NCI-H69 (cell line): ENCODE measurements around the gene HHEX.
A peak's percentile ranks its signal among the peaks of the same experiment; 100 is the strongest.

ENCODE experiments used
- DNase-seq: peaks from one replicate; lab custom pipeline; 2025; lab: John Stamatoyannopoulos, UW

HHEX gene

DNA sequence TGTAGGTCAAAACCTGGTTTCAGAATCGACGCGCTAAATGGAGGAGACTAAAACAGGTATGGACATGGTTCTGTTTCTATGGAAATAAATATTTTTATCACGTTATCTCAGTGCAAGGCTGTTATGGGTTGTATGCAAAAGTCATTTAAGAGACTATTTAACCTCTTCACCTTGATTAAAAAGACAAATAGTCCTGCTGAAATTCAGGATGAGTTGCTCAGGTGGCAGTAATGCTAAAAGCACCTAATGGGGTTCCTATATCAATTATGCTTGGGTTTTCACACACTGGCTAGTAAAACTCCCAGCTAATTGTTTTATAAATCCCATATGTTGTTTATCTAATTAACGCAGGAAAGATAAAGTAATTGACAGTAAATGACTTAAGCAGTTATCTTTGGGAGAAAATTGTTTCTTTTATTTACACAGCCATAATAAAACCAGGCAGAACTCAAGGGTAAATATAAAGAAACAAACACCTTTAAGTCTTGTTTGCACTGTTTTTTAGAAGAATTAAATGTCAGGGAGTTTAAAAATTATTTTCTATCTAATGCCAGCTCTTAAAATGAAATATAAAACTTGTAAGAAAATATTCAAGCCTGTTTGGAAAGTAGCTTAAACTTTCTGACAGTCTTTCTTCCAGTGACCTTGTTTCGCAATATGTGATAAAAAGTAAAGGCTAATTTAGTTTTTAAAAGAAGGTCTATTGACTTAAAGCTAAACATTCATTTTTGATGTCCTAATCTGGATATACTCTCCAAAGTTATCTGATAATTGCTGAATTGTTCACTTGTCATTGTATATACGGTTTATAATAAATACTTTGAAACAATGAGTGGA lies 3.2 kb downstream of the HHEX start:
- DNase-seq = peak; percentile 67

DNA sequence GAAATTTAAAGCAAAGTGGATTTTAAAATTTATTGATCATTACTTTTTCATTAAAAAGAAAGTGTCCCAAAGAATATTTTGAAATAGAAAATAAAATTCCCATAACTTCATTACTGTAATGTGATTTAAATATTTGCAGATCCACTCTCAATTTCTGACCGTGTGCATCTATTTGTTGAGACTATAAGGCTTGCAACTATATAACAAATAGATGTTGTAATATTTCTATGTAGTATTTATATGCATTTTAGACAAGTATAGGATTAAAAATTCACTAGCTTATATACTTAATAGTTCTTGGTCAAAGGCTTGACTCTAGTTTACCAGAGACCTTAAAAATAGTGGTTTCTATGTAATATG lies 3.8 kb downstream of the HHEX start:
- DNase-seq = no peak

DNA sequence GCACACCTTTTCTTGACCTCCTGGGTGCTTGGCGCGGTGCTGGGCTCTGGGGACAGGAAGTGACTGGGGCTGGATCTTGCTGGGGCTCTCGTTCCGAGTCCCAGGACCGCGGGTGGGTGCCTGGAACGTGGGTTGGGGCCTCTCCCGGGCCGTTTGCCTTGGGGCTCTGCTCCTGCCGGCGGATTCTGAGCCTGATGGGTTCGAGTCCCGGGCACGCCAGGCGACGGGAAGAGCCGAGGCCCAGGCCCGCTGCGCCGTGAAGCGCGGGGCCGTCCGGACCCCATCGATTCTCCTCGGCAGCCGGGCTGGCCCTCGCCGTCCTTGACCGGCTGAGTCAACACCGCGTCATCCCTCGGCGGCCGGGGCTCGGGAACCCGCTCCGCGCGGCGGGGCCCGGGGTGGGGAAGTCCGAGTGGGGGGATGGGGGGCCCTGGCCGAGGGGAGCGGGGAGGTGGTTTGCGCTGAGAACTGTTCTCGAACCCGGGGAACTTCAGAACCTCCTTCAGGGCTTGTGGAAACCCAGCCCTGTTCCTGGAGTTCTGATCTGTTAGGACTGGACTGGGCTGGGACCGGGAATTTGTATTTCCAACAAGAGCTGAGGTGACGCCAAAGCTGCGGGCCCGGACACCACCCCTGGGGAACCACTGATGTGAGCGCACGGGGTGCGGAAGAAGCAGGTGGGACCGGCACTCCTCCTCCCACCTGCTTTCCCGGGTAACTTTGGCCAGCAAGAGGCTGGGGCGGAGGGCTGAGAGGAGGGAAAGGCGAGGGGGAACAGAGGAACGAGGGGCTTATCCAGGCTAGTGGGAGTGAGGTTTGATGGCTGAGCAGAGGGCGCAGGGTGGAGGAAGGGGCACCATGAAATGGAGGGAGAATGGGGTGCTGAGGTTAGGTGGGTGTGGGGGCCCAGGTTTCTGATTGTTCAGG lies 6.2 kb downstream of the HHEX start:
- DNase-seq = no peak

DNA sequence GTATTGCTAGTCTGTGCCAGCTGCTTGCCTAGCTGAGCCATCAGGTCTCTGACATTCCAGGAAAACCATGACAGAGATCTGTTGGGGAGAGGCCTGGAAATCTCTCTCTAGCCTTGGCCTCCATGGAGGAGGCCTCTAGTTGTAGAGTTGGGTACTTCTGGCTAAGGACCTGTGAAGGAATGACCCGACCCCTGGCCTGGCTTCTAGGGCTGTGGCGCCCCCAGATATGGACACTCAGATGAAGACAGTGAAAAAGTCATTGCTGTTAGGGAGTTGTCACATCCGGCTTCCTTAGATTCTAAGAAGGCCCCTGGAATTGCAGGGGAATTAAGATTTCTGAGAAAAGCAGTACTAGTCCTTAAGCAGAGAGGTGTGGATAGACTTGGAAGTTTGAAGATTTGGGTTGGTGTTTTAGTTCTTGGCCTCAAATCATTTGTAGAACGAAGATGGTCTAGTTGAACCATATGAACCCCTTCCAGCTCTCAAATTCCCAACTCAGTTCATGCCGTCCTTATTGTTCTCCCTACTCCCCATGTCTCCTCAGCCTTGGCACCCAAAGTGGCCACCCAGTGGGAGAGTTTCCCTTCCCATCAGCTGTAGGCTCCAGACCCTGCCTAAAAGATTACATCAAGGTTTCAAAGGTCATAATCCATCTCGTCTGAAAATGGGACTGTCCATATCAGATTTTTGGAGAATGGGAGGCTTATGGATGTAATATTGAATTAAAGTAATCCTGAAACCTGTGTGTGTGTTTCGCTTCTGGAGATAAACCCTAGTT lies 7.0 kb downstream of the HHEX start:
- no peak for DNase-seq

DNA sequence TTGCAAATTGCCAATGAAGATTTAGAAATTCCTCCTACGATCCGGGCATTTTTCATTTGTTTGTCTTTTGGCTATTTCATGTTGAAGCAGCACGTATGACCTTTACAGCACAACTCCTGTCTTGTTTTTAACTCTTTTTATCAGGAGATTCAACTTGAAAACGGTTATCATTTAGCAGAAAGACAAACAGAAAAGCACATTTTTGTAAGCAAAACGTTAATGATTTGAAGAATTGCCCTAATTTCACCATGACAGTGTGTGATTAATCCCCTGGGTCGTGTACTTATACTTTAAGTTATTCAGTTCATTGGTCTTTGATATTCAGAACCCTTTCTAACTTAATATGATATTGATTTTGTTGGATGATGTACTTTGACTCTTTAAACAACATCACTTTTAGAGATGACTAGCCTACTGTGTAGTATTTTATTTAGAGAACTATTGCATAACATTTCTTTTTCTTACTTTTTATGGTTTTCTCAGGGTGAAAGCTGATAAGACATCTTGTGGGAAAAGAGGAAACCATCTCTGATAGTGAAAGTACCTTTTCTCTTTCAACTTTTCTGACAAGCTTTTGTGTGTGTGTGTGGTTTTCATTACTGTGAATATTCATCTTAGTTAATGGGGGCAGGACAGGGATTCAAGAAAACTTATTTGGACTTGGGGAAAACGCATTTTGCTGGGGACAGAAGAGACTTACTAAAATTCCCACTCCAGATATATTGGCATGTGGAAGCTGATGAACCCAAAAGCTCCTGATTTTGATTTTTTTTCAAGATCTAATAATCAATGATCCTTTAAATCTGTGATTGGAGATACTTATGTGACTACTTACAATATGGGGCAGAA lies 8.1 kb downstream of the HHEX start:
- no peak for DNase-seq

DNA sequence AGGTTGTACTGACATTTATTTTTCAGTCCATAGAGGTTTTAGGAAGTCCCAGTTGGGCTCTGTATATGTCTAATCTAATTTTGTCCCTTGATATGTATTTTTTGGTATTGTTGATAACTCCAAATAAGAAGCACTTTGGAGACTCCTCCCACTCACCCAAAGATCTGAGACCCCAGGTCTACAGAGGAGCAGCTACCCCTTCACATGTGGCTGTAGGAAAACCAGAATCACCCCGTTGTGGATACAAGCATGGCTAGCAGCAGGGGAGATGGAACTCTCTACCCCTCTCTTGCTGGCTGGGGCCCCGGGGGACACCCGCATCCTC lies 9.4 kb downstream of the HHEX start:
- no peak for DNase-seq

DNA sequence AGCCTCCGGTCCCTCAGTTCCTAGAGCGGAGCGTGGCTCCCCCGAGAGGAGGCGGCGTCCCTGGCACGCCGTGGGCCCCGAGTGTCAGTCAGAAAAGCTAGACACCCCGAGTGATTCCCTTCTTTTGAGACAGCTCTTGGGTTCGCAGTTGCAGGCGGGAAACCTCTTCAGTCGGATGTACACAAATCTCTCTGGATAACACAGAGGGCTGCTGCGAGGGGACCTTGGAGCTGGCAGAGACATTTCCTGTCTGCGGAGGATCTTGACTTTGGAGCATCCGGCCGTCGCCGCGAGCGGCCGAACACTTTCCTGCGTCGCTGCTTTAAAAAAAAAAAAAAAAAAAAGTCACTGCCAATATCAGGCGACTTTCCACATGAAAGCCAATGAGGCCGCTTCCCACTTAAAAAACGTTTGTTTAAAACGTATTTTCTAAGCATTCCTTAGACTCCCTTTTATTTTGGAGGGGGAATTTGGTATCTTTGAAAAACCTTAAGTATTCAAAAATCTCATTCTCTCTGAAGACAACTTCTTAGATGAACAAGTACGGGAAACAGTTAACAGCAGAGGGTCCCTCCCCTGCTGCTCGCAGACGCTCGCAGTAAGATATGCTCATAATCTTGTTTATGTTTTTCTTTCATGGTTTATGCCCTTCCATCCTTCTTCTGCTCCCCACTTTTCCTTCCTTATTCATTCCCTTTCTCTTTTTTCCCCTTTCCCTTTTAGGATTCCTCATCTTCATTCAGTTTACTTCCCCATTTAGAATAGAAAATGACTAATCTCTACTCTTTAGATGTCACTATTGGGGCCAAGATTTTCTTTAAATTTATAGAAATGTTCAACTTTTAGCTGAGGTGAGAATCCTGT lies 10.0 kb downstream of the HHEX start:
- peak; percentile 77 for DNase-seq

DNA sequence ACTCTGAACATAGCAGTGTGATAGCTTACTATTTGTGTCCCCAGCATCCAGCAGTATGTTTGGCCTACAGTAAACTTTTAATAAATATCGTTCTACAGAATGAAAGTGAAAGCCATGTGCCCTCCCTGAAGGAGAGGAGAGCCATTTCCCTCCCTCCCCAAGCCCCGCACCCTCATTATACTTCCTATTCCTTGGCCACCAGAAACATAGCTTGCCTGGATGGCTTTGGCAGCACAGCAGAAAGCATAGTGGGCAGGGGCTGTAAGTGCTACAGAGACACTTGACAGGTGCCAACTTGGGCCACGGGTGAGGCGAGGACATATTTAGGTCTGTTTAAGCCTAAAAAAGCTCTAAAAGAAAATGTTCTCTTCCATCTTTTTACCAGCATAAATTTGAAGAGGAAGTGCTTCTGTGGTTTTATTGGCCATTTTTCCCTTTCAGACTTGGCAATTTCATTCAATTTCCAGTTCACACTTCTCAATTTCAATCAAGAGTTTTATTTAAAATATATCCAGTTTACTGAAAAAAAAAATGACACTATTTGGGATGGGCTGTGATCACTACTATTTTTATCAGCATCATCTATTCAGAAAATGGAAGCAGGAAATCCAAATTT lies 12.7 kb downstream of the HHEX start:
- peak; percentile 9 for DNase-seq

DNA sequence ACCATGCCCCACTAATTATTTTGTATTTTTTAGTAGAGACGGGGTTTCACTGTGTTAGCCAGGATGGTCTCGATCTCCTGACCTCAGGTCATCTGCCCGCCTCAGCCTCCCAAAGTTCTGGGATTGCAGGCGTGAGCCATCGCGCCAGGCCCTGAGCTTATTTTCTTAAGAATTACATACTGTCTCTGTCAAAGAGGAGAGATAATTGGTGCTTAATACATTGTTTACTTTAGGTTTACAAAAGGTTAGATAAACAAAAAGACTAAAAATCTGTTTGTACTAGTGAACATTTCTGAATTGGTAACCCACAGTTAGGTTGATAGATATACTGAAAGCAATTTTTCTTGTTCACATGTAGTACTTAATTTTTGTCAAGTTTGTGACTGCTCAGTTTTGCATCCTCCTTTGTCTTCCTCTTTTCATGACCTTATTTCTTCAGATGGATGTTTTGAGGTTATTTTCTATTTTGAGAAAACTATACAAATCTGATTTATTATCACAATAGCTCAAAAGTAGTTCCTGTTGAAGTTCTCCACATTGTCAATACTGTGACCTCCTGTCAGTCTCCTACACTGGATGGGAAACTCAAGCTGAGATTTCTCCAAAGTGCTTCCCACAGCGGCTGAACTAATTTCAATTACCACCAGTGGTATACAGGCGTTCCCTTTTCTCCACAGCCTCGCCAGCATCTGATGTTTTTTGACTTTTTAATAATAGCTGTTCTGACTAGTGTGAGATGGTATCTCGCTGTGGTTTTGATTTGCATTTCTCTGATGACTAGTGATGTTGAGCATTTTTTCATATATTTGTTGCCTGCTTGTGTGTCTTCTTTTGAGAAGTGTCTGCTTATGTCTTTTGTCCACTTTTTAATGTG lies 22.5 kb downstream of the HHEX start:
- peak; percentile 78 for DNase-seq

DNA sequence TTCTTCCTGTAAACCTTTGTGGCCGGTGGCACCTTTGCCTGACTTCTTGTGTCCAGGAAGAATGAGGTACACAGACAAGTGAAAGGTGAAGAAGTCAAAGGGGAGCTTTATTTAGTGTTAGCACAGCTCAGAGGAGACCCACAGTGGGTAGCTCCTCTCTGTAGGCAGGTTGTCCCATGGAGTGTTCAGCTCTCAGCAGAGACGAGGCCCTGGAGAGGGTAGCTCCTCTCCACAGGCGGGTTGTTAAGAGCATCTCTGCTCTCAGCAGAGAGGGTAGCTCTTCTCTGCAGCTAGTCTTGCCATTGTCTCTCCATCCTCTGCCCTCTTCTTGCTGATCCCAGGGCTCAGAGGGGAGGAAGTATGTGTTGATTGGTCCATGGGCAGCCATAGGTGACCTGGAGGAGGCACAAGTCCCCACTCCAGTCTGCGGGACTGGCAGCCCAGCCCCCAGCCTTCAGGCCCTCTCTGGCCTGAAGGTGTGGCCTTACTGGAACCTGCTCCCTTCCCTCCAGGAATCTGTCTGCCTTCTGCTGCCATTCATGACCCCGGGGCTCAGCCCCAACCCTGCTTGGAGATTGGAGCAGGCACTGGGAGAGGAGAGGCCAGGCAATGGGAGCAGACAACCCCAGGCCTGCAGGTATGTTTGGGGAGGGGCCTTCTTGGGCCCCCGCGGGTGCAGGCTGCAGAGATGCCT lies 24.5 kb downstream of the HHEX start:
- no peak for DNase-seq

DNA sequence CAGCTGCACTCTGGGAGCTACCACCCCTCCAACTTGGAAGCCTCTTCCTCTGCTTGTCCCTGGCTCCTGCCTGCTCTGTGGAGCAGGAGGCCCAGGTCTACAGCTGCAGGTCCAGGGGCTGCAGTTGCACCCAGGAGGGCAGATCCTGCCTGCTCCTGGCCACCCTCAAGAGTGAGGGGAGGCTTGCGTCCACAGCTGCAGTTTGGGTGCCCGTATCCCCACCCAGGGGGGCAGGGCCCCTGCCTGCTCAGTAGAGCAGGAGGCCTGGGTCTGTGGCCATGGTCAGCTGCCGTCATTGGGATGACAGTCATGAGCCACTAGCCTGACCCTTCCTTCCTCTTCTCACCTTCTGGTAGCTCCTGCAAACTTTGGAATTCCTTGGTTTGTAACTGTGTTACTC lies 25.1 kb downstream of the HHEX start:
- DNase-seq = no peak

DNA sequence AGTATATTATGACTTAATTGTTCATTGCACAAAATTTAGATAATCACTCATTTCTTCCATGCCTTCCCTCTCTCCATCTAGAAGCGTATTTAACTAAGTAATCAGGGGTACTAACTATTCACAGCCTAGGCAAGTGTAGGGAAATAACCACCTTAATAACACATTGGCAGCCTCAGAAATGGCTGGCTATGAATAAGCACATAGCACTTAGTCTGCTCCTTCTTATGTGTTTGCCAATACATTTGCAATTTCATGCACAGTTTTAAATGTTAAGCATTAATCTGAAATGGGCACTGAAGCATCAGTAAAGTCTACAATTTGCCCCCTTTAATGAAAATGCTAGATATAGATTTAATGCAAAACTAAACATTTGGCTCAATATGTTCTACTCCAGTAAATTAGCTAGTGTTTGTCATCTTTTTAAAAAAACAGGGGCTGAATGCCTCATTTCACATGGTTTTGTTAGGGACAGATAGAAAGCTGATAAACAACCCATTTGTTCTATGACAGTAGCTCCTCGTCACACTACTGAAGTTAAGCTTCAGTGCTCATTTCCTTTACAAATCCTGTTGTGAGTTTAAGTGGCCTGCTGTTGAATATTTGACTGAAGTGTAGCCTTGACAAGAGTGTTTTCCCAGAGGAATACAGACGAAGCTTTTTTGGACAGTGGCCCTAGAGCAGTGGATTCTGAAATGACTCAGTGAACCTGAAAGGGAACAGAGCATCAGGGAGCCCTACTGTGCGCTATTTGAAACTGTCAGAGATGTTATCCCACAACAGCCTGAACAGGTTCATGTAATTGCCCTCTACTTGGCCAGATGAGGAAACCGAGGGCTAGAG lies 30.5 kb downstream of the HHEX start:
- DNase-seq = peak; percentile 52

DNA sequence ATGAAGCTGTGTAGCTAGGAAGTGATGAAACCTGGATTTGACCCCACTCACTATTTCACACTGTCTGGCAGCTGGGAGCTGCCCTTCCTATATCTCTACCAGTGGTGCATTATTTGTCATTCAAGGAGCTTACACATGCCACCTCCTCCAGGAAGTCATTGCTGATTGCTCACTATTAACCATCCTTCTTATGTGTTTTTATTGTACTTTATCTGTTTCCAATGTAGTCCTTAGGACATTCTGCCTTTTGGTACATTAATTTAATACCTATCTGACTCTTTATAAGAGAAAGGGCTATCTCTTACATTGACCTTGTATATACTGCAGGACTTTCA lies 31.0 kb downstream of the HHEX start:
- no peak for DNase-seq

DNA sequence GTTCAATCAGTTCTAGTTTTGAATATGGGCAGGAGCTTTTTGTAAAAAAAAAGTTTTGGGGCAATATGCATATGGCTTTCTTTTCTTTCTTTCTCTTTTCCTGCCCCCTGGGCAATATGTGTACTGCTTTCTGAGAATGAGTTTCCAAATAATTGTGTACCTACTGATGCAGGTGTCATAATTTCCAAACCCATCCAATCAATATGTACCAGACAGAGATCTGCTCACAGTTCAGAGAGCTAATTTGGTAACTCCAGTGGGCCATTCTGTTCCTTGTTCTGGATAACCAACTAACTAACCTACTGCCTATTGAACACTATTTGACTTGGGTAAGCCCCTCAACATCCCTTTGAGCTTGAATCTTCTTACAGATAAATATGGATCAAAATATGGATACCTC lies 32.6 kb downstream of the HHEX start:
- DNase-seq = no peak

DNA sequence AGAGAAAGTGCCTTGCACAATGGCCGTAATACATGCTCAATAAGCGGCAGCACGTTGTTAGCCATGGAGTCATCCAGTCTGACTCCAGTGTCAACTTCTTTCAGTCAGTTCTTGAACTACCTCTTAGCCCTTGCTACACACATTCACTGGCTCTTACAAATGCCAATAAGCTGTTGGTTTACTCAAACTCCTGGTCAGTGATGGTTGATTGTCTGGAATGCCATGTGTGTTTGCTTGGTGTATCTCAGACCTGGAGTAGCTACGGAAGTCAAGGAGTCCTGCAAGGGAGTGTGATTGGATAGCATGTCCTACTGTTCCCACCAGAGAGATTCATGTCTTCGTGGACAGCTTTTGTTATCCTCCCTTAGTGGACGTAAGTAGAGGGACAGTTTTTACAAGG lies 37.4 kb downstream of the HHEX start:
- DNase-seq = no peak

DNA sequence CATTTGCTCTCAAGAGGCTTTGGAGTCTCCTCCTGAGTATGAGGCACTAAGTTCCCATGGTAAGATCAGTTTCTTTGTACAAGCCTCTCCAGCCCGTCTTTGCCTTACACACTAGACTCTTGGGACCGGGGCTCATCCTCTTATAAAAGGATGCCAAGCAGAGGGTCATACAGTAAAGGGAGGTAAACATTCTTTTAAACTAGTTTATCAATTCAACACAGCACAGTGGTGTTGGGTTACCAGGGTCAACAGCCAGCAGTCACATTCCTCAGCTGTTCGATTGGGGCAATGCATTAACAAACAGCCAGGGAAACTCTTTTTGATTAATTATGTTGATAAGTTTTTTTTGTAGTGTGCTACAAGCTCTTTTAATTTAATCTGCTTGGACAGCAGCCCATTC lies 37.8 kb downstream of the HHEX start:
- no peak for DNase-seq

DNA sequence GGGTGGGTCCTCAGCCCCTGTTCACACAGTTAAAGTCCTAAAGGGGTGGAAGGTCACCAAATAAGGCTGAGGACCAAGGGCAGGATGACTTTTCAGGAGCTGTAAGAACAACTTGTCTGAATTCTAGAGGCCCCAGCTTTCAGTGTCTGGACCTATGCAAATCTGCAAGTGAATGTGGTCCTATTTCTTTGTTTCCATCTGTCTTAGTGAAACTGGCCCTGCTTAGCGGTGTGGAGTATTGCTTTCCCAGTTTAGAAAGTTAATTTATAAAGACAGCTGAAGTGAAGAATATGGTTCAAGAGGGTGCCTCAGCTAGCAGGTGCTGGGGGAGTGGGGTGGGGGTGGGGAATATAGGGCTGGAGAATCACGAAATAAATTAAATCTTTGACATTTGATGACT lies 40.1 kb downstream of the HHEX start:
- DNase-seq = no peak

DNA sequence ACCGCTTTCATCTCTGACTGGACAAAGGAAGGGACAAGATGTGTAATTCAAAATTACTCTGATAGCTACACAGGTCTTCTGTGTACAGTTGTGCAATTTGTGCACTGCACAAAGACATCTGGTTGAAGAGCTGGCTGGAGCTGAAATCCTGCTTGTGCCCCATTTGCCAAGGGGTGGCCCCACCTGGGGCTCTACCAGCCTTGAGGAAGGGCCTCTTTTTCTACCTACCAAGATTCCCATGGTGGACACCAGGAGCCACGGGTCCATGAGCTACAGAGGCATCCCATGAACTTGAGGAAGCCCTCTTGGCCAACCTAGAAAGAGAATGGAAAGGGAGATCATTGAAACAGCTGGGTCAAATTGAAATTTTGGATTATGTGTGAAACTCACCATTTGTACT lies 43.2 kb downstream of the HHEX start:
- no peak for DNase-seq
